HepG2 (cell line): ENCODE measurements around the gene CGNL1.

Experiments used
- ARID5B ChIP-seq: IDR thresholded peaks from 2 replicates; pipeline ENCODE4 v1.4.0; 2020; ENCODE audit warnings: mild to moderate bottlenecking, missing genetic modification reagents
- ASH2L ChIP-seq: fragments of 300-600, 200-600 bp; sonication (generic); IDR thresholded peaks from 2 replicates; pipeline ENCODE4 v1.7.0; 2017; ENCODE audit warnings: low read depth, mild to moderate bottlenecking, moderate library complexity, mixed read lengths, low read length; ENCODE audit not compliant: insufficient read length
- CTCF ChIP-seq: sonication (generic); formaldehyde crosslinking; IDR thresholded peaks from 2 replicates; pipeline ENCODE4 v1.5.0; 2020; ENCODE audit warnings: mild to moderate bottlenecking, missing genetic modification reagents, moderate library complexity
- DR1 ChIP-seq: sonication (generic); formaldehyde crosslinking; IDR thresholded peaks from 2 replicates; pipeline ENCODE4 v1.8.0; 2021; ENCODE audit warnings: mild to moderate bottlenecking, missing genetic modification reagents, inconsistent platforms
- FOXM1 ChIP-seq: sonication (generic); formaldehyde crosslinking; IDR thresholded peaks from 2 replicates; pipeline ENCODE4 v1.5.0; 2020; ENCODE audit warnings: missing genetic modification reagents
- FOXP4 ChIP-seq: sonication (generic); formaldehyde crosslinking; IDR thresholded peaks from 2 replicates; pipeline ENCODE4 v1.4.0; 2020; ENCODE audit warnings: missing genetic modification reagents
- MTA1 ChIP-seq: sonication (generic); formaldehyde crosslinking; IDR thresholded peaks from 2 replicates; pipeline ENCODE4 v1.4.0; 2020; ENCODE audit warnings: missing genetic modification reagents, mild to moderate bottlenecking, borderline replicate concordance
- NONO ChIP-seq, 2 experiments: fragments of 450-650 bp in 1 of 2; sonication (generic) in 1 of 2; formaldehyde crosslinking in 1 of 2; IDR thresholded peaks in 1 of 2; conservative IDR thresholded peaks in 1 of 2; 2 replicates each; pipeline versions ENCODE4 v1.6.1 to v1.8.0; 2017 to 2022; ENCODE audit warnings: mild to moderate bottlenecking in 1 of 2, missing genetic modification reagents in 1 of 2, moderate library complexity in 1 of 2
- ZNF530 ChIP-seq: sonication (generic); formaldehyde crosslinking; IDR thresholded peaks from 2 replicates; pipeline ENCODE4 v1.5.0; 2020; ENCODE audit warnings: low read depth, mild to moderate bottlenecking, missing genetic modification reagents

GRCh38 chr15:57436961-57437360, 60.7 kb downstream of the CGNL1 start:
- TF ChIP-seq CTCF (CRISPR knock-in tag) (no peak), MTA1 (CRISPR knock-in tag) (no peak), NONO (IDR thresholded peaks at IDR 0.05) (no peak), NONO (CRISPR knock-in tag; conservative IDR thresholded peaks at IDR 0.05) (no peak), FOXM1 (CRISPR knock-in tag) (no peak), ARID5B (CRISPR knock-in tag) (no peak), FOXP4 (CRISPR knock-in tag) (no peak), DR1 (CRISPR knock-in tag) (no peak), ASH2L (no peak), ZNF530 (CRISPR knock-in tag) (no peak)
